LoVo (cell line): ENCODE data around the gene ARHGAP18.

Source experiments
- DNase-seq: peaks from one replicate; pipeline ENCODE4 v3.0.0-alpha.2; 2016; ENCODE audit warnings: low spot score

Gene ARHGAP18

DNA sequence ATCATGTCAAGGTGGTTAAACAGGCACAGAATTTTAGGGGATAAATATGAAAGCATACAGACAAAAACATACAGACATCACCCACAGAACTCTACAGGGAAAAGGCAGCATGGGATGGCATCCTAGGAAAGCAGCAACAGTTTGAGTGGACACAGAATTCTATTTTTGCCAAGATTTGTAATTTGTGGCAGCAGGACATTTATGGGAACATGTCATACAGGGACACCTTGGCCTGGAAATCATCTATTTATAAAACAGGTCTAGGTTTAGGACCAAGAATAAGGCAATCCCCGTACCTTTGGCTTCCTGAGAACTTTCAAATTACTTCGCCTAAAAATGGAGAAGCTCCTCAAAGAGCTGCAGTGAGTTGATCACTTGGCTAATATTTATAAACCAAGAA lies 17.5 kb downstream of the ARHGAP18 start:
- no peak for DNase-seq

DNA sequence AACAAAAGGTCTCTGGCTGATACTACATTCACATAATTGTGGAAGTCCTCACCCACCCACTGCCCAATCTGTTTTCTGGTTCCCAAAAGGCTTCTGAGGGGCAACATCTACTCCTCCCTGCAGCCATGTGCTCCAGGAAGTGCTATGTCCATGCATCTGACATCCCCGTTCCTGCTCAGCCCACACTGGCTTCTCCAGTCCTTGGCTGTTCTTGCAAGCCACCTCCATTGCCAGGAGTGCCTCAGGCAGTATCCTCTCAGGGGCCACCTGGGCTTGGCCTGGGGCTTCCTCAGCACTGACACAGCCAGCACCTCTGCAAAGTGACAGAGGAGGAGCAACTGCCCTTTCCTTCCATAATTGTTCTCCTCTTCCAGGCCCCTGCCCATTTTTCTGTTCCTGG lies 18.3 kb downstream of the ARHGAP18 start:
- DNase-seq, result no peak

GRCh38 chr6:129691043-129691640 lies 18.8 kb downstream of the ARHGAP18 start:
- no peak for DNase-seq

GRCh38 chr6:129686941-129687627 lies 22.9 kb downstream of the ARHGAP18 start:
- DNase-seq, result no peak

- no peak for DNase-seq
These were observed 24.3 kb downstream of the ARHGAP18 start for GRCh38 chr6:129685662-129686031.

DNA sequence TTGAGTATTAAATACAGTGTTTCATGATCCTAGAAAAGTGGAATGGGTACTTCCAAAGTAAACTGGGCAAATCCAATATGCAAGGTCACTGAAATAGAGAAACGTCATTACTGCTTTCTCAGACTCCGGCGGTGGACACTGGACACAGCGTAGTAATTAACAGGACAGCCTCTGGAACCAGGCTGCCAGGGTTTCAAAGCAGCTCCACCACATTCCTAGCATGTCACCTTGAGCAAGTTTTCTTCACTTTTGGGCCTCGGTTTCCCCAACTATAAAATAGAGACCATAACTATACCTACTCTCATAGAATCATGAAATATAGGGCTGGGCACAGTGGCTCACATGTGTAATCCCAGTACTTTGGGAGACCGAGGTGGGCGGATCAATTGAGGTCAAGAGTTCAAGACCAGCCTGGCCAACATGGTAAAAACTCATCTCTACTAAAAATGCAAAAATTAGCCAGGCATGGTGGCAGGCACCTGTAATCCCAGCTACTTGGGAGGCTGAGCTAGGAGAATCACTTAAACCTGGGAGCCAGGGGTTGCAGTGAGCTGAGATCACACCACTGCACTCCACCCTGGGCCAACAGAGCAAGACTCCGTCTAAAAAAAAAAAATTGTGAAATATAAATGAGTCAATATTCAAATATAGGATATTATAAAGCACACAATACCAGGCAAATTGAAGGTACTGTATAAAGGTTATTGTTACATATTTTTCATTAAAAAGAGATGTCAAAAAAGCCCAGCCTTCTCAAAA lies 24.9 kb downstream of the ARHGAP18 start:
- no peak for DNase-seq

- no peak for DNase-seq
These were observed 25.6 kb downstream of the ARHGAP18 start for GRCh38 chr6:129684323-129684884.

GRCh38 chr6:129683601-129684322 lies 26.2 kb downstream of the ARHGAP18 start:
- peak; percentile 90 for DNase-seq

DNA sequence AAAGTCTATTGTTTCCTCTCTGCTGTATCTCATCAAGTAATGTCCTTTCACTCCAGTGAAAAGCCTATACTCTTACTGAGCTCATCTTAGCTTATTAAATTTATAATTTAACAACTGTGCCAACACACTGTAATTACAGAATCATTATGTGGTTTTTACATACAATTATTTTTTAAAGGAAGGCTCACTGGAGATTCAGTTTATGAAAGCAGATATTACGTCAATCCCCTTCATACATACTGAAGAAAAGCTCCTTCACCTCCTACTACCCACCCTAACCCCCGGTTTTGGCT lies 28.1 kb downstream of the ARHGAP18 start:
- no peak for DNase-seq

DNA sequence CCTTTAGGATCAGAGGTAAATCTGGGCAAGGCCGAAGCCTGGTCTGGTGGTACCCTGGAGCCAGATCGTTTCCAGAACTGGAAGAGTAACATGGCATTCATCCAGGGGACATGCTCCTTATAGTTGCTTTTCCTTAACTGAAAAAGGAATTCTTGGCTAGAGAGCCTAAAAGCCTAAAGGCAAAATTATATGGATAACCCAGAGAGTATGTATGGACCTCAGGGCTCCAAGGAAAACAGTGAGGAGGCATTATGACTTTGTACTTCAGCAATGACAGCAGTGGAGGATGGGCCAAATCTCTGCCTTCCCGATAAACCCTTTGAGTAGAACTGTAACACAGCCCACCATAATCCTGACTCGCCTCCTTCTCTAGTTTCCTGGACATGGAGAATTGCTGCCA lies 29.3 kb downstream of the ARHGAP18 start:
- no peak for DNase-seq

DNA sequence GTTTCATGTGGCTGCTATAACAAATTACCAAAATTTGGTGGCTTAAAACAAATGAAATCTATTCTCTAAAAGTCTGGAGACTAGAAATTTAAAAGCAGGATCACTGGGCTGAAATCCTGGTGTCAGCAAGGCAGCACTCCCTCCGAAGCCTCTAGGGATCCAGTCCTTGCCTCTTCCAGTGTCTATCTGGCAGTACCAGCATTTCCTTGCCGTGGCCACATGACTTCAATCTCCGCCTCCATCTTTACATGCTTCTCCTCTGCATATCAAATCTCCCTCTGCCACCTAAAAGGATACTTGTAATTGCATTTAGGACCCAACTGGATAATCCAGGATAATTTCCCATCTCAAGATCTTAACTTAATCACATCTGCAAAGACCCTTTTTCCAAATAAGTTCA lies 30.2 kb downstream of the ARHGAP18 start:
- DNase-seq, result no peak

- DNase-seq, result no peak
These were observed 30.7 kb downstream of the ARHGAP18 start for GRCh38 chr6:129679275-129679674.

DNA sequence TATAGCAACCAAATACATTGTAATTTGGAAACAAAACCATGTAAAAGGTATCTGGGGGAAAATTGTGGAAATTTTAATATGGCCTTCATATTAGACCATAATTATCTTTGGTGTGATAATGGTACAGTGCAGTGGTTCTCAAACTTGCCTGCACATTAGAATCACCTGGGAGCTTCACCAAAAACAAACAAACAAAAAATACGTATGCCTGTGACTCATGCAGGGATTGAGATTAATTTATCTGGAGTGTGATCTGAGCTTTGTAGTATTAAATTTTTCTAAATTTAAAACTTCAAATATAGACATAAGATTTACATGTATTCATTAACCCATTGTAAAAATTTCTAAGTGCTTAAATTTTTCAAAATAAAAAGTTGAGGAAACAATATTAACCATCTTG lies 31.5 kb downstream of the ARHGAP18 start:
- no peak for DNase-seq

- DNase-seq, result no peak
These were observed 32.2 kb downstream of the ARHGAP18 start for GRCh38 chr6:129677620-129678325.

DNA sequence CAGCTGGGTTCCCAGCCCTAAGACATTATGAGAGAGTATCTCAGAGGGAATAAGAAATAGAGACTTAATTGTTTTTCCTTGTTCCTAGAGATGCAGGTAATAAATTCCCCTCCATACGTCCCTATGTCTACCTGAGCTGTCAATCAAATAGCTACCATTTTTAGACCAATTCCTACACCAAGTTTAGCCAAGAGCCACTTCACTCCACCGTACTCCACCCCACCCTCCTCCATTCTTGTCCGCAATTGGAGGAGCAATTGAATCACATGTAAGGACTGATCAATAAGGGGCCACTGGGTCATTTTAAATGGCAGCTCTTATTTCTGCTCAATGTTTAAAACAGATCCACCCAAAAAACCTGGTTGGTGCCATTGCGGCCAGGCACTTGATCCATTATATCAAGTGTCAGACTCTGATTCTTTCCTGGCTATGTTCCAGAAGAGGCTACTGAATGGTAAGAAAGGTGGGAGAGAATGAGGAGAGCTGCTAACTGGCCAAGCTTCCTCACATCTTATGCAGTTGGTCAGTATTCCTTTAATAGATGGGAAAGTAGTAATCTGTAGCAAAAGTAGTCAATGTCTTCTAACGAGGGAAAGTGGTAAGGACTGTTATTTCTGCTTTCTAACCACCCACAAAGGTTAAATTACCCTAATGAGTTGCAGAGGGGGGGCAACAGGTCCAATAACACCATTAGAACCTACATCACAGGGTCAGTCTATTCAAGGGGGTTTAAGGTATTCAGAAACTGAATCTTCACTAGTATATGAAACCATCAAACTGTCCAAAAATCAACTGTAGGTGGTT lies 34.1 kb downstream of the ARHGAP18 start:
- no peak for DNase-seq

GRCh38 chr6:129673748-129674147 lies 36.2 kb downstream of the ARHGAP18 start:
- no peak for DNase-seq

GRCh38 chr6:129672881-129673631 lies 36.9 kb downstream of the ARHGAP18 start:
- peak; percentile 80 for DNase-seq

DNA sequence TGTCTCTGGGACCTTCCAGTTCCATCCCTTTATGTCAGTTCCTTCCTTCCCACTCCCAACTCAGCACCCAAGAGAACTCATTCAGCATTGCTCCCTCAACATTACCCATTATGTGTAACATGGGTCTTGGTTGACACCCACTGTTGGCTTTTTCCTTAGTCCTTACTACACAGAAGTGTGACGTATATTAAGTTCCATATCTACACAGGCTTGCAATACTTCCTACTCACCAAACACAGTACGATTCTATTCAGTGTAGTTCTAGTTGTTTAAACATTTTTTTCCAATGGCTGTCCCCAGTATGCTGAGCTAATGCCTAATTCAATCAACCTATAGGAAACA lies 37.7 kb downstream of the ARHGAP18 start:
- DNase-seq, result no peak

- DNase-seq, result no peak
These were observed 38.3 kb downstream of the ARHGAP18 start for GRCh38 chr6:129671442-129672340.
